HG03432 (cell line): ENCODE data around the gene LCLAT1.
A peak's percentile ranks its signal among the peaks of the same experiment; 100 is the strongest.

Source experiments
- ATAC-seq: cut with Tn5 transposase; IDR thresholded peaks from one replicate; pipeline ENCODE4 v1.9.1; 2021; ENCODE audit warnings: mild to moderate bottlenecking, moderate library complexity; ENCODE audit not compliant: unreplicated experiment

The LCLAT1 gene

DNA sequence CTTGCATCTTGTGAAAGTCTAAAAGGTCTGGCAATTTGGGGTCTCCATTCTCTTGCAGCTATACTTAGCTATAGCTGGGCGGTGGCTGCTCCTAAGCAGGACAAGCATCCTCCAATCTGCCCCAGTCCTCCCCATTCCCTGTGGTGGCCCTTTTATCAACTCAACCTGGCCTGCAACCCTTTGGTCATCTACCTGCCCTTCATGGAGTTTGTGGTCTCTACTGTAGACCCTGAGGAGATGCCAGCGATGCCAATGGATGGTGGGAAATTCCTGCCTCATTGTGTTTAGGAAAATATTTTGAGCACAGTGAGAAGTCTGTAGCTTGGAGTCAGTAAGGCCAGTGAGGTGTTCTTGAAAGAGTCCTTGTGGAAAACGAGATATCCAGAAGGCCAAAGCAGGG, 216.8 kb downstream of the LCLAT1 start:
- ATAC-seq = no peak

DNA sequence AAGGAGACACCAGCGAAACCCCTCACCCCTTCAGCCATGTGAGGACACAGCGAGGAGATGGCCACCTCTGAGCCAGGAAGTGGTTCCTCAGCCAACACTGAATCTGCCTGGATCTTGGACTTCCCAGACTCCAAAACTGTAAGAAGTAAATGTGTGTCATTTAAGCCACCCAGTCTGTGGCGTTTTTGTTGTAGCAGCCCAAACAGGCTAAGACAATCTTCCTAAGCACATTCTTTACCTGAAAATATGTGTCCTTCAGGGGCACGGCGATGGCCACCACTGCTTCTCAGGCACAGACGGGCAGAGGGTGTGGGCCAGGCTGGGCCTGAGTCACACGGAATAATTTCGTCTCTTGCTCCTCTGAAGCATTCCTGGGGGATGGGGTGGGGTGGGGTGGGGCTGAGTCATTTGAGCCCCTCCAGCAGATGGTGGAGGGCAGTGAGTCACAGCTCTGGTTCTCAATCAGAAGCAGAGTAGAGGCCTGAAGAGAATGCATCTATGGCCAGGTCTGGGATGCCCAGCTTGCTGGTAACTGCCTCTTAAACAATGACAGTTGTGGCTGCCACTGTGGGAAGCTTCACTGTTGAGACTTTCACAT, 217.8 kb downstream of the LCLAT1 start:
- ATAC-seq = no peak

DNA sequence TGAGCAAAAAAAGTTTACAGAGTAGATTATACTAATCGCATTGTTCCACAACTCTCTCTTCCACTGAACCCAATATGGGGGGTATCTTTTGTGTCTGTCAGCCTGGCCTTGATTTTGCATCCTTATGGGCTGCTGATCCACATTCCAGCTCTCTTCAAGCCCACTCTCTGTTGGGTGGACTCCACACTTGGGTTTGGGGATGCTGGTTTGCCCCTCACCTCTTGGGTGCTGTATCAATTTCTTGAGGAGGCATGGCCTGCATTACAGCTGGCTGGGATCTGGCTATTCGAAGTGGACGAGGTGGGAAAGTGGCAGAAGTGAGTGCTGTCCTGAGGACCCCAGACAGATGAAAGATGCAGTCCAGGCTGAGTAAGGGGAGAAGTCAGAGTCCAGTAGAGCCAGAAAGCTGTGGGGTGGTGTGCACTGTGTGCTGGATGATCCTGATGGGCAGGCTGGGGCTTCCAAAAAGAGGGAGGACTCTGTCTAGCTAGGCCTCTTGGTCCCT, 218.8 kb downstream of the LCLAT1 start:
- no peak for ATAC-seq

DNA sequence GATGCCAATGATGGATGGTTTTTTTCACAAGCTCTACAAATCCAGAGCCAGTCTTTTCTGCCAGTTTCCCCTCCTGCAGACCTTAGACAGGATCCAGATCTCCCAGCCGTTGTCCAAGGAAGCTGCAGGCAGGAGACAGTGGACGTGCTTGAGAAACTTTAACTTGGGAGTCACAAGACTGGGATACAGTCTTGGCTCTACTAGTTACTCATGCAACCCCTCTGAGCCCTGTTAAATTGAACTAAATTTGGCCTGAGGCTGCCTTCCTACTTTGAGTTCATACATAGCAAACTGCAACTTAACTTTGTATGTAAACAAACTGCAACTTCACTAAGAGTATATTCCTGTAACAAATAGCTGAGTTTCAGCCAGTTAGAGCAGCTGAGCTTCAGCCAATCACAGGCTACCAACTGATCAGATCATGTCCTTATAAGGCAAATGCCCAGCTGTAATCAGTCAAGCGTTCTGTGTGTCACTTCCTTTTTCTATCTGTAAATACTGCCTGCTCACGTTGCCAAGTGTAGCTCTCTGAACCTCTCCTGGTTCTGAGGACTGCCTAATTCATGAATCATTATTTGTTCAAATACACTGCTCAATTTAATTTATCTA, 219.3 kb downstream of the LCLAT1 start:
- ATAC-seq = peak; percentile 44

DNA sequence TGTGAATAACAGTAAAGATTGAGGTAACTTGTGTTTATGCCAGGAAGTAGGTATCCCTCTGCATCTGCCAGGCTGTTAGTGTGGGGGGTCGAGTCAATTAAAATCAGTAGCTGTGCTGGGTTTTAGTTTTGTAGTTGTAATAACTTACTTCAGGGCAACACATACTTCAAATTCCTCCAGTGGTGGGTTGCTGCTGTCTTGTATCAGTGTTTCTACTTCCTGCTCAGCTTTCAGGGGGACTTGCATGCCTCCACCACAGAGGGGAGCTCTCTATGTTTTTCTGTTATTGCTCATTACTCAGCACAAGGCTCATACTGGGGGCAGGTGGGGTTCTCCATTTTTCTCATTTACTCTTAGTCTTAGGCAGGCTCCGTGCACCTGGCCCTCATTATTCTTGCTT, 223.4 kb downstream of the LCLAT1 start:
- no peak for ATAC-seq

DNA sequence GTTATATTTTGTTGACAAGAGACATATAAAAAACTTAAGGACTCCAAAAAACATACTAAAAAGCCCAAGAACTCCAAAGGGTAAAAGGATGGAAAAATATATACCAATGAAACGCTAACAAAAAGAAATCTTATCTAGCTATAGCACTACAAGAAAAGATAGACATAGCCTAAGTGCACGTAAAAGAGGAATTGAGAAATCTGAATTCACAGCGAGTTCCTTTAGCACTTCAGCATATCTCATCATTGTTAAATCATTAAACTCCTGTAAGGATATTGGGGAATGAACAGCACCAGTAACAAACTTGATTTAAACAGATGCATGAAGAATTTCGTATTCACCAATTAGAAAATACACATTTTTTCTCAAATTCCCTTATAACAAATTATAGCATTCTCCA, 226.1 kb downstream of the LCLAT1 start:
- ATAC-seq = no peak

DNA sequence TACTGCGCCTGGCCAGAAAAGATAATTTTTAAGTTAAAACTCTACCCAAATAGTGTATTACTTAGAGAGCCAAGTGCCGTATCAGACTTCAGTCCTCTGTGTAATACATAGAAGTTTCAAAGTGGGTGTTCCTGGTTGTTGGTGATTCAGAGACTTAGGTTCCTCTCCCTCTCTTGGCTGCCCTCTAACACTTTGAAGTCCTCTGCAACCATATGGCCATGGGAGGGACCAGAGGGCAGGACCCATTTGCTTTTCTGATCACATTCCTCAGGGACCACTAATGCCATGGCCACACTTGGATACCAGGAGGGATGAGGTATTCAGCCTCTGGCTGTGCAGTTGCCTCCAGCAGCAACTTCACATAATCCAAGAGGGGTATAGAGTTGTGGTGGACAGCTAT, 228.7 kb downstream of the LCLAT1 start:
- ATAC-seq = no peak

DNA sequence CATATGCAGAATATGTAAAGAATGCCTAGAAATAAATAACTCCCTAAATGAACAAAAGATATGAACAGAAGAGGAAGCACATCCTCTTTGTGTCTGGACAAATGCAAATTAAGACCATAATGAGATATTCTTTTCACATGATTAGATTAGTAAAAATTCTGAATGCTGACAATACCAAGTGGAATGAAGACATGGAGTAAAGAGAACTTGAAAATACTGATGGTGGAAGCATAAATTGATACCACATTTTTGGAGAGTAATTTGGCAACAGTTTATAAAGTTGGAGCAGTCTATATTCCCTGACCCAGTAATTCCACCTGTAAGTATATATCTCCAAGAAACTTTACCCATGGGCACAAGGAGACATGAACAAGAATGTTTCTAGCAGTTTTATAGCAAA, 230.2 kb downstream of the LCLAT1 start:
- ATAC-seq = no peak

DNA sequence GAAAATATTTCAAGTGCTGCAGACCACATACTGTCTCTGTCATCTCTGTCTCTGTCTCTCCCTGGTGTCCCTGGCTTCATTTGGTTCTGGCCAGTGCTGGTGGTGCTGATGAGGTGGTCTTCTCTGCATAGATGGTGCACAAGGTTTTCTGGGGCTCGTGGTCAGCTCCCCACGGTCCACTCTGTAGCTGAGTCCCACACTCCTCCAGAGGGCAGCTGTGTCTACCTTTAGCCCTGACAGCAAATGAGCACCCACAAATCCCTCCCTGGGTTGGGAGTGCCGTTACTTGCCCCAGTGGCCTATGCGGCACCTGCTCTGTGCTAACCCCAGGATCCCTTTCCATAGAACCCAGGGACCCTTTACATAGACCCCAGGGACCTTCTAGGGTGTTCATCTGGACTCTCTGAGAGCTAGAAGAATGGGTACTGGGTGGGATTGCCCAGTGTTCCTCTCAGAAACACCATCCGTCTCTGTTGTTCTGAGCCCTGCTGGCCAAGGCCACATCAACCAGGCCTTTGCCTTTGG, 230.9 kb downstream of the LCLAT1 start:
- ATAC-seq = no peak

- ATAC-seq = no peak
These were observed 231.5 kb downstream of the LCLAT1 start for GRCh38 chr2:30678410-30679137.

GRCh38 chr2:30679426-30680088, 232.5 kb downstream of the LCLAT1 start:
- no peak for ATAC-seq

DNA sequence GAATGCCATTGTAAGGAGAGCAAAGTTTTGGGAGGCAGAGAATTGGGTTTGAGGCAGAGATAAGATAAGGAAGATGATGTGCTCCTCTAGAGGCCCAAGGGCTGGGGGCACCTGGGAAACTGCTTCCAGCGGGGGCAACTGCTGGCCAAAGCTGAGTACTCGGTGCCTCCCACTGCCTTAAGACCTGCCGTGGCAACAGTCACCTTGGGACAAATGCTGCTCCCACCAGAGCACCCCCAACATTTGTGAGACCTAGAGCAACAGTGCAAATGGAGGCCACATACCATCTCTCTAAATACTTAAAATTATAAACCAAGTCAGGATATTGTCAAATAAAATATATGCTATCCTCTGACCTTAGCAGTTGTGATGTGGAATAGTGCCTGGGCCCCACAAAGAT, 233.1 kb downstream of the LCLAT1 start:
- ATAC-seq = no peak

DNA sequence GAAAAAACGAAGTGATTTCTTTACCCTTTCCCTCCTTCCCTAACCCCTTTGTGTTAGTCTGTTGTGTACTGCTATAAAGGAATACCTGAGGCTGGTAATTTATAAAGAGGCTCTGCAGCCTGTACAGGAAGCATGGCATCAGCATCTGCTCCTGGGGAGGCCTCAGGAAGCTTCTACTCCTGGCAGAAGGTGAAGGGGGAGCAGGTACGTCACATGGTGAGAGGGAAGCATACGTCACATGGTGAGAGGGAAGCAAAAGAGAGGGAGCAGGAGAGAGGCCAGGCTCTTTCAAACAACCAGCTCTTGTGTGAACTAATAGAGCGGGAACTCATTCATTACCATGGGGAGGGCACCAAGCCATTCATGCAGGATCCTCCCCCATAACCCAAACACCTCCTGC, 234.0 kb downstream of the LCLAT1 start:
- ATAC-seq = no peak

DNA sequence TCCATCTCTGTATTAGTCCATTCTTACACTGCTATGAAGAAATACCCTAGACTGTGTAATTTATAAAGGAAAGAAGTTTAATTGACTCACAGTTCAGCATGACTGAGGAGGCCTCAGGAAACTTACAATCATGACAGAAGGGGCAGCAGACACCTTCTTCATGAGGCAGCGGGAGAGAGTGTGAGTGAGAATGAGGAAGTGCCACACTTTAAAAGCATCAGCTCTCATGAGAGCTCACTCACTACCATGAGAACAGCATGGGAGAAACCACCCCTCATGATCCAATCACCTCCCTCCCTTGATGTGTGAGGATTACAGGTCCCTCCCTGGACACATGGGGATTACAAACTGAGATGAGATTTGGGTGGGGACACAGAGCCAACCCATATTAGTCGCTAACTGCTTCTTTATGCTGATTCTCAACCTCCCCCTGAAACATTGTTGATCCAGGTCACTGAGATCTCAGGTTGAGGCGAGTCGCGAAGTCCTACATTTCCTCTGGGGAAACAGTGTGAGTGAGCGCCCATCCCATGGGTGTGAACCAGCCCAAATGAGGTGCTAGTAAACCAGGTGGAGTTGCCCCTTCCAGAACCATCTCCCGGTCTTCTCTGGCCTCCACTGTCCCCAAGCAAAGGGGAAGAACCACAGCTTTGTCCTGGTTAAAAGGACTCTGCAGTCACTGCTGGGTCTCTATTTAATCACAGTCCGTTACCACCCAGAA, 236.3 kb downstream of the LCLAT1 start:
- ATAC-seq = no peak

GRCh38 chr2:30684026-30684425, 237.0 kb downstream of the LCLAT1 start:
- ATAC-seq = no peak

DNA sequence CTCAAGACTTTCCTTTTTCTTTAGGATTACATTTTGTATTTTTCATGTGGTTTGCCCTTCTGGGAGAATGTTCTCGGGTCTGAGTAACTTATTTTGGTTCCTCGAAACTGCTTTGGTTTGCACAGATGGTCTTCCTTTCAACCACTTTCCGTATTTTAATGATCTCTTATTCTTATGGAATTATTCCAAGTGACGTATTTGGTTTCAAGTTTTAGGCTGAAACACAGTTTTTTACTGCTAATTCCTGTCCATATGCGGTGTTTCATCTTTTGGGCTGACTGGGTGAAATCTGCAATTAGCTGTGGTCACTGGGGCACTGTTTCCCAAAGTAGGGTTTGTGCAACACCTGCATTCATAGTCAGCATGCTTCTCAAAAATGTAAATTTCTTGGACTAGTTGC, 237.5 kb downstream of the LCLAT1 start:
- no peak for ATAC-seq

DNA sequence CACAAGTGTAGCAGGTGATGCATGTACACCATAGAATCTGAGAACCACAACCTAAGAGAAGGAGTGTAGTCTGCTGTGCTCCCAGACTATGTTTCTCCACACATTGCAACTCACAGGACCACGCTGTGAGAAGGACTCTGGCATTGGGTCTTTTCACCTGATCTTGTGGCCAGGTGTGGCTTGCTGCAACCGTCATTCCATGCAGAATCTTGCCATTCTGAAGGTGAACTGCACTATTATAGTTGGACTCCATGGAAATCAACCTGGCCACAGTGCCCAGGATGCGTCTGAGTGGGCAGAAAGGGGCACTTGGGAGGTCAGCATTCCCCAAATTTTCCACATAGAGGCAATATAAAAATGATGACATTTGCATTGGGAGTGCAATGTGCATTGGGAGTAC, 237.9 kb downstream of the LCLAT1 start:
- ATAC-seq = no peak

DNA sequence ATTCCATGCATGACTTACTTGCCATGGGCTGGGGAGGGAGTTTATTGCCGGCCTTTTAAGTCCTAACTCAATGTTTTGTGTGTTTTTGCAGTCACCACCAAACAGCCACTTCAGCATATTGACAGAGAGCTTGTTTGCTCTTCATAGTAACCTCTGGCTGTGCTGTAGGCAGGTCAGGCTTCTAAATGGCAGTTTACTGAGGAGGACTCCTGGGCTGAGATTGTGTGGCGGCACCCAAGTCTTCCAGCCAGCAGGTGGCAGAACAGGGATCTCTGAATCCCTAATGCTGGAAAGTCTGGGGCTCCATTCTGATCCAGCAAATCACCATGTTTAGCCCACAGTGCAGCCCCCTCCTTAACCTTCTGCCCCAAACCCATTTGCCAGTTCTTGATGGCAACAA, 239.0 kb downstream of the LCLAT1 start:
- no peak for ATAC-seq

DNA sequence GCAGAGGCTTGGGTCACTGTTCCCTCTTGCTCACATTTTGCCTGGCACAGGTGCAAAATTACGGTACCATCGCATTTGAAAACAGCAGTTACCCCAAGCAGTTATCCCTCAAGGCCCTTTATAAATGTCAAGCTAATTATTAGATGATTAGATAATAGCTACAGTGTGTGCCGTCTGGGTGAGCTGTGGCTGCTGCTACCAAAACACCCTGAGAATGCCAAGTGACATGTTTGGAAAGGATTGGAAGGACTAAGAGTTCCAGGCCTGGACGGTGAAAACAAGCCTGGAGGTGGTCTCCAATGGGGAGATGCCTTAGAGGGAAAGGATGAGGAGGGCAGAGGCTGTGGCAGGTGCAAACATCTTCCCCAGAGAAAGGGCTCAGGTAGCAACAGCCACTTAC, 239.6 kb downstream of the LCLAT1 start:
- ATAC-seq = no peak

GRCh38 chr2:30688956-30689401, 241.9 kb downstream of the LCLAT1 start:
- ATAC-seq = no peak
